GM12878 (cell line): ENCODE results near the gene OSBPL10. TPM values are rescaled to one million over a fixed set of nuclear protein-coding genes. Genes with fewer than 3 reads are reported as not detected.
"Not testable (repeated sequence)": the region's sequence is repeated elsewhere in the genome, so short reads cannot be mapped to it uniquely, and the experiment has no call there.

Experiments
- ATAC-seq: fragments of 200-7000 bp; cut with Tn5 transposase; 3 replicates; pipeline ENCODE4 v1.9.1; 2020; ENCODE audit warnings: mild to moderate bottlenecking, moderate library complexity
- BruUV-seq: library from RNA; stranded (reverse); fragments of 400-500 nt; replicated peaks from 2 replicates; lab custom pipeline; 2021; lab: Mats Ljungman, UMichigan
- CTCF ChIA-PET: fragments of 300-600 bp; sonication (Branson Sonifier 250); formaldehyde crosslinking; extraction: SDS; loops from one replicate; lab custom pipeline; 2021; ENCODE audit warnings: inconsistent platforms; lab: Yijun Ruan, JAX
- POLR2A ChIA-PET: fragments of 350-600 bp; formaldehyde crosslinking; extraction: SDS; loops from one replicate; lab custom pipeline; 2021; ENCODE audit warnings: inconsistent platforms; lab: Charles Lee
- RAD21 ChIA-PET: fragments of 300-600 bp; sonication (Branson Sonifier 250); formaldehyde crosslinking; loops from one replicate; lab custom pipeline; 2023; ENCODE audit warnings: antibody characterized with exemption; ENCODE audit not compliant: unreplicated experiment; lab: Charles Lee
- SMC1A ChIA-PET: fragments of 300-600 bp; sonication (Branson Sonifier 250); formaldehyde crosslinking; loops from one replicate; lab custom pipeline; 2023; ENCODE audit not compliant: unreplicated experiment, uncharacterized antibody; lab: Charles Lee
- DNase-seq: peaks from one replicate; pipeline ENCODE4 v3.0.0-alpha.2; 2011; ENCODE audit warnings: low read depth, low spot score
- FAIRE-seq: peaks from 3 replicates; lab custom pipeline; 2011; peaks lifted over from hg19 to GRCh38; lab: Jason Lieb, UNC
- H2AFZ ChIP-seq: 2 replicates; pipeline ENCODE4 v1.6.0; 2011; ENCODE audit warnings: low read depth, low read length, control low read depth; ENCODE audit not compliant: control insufficient read depth
- H3K27ac ChIP-seq: 2 replicates; pipeline ENCODE4 v1.5.1; 2011; ENCODE audit warnings: control low read depth; ENCODE audit not compliant: control insufficient read depth, insufficient read depth
- H3K27me3 ChIP-seq, 2 experiments: replicated peaks in 1 of 2; 2 replicates each; pipeline versions ENCODE4 v1.6.0 to v1.6.1; 2011; ENCODE audit warnings: low read length in 1 of 2; ENCODE audit not compliant: control insufficient read depth in 2 of 2, insufficient read depth in 2 of 2
- H3K36me3 ChIP-seq, 2 experiments: 2 replicates each; pipeline ENCODE4 v1.5.1; 2011; ENCODE audit warnings: low read length in 1 of 2; ENCODE audit not compliant: control insufficient read depth in 2 of 2, insufficient read depth in 2 of 2
- H3K4me1 ChIP-seq: 2 replicates; pipeline ENCODE4 v1.6.1; 2011; ENCODE audit warnings: mild to moderate bottlenecking, low read length, moderate library complexity, mixed read lengths; ENCODE audit not compliant: control insufficient read depth, insufficient read depth
- H3K4me2 ChIP-seq: 2 replicates; pipeline ENCODE4 v1.6.0; 2011; ENCODE audit warnings: control low read depth; ENCODE audit not compliant: control insufficient read depth, insufficient read depth
- H3K4me3 ChIP-seq: fragments of 200-600 bp; sonication (generic); 2 replicates; pipeline ENCODE4 v1.5.1; 2016
- H3K79me2 ChIP-seq: 2 replicates; pipeline ENCODE4 v1.6.0; 2011; ENCODE audit warnings: low read length; ENCODE audit not compliant: control insufficient read depth, insufficient read depth
- H3K9ac ChIP-seq: 2 replicates; pipeline ENCODE4 v1.8.0; 2011; ENCODE audit warnings: low read length, control low read depth, mixed read lengths; ENCODE audit not compliant: control insufficient read depth, insufficient read depth
- H3K9me3 ChIP-seq: replicated peaks from 3 replicates; pipeline ENCODE4 v1.5.1; 2011; ENCODE audit warnings: mild to moderate bottlenecking, low read length; ENCODE audit not compliant: control insufficient read depth, insufficient read depth
- H4K20me1 ChIP-seq: 2 replicates; pipeline ENCODE4 v1.6.0; 2011; ENCODE audit not compliant: control insufficient read depth, insufficient read depth
- BMI1 ChIP-seq: fragments of 450-650 bp; IDR thresholded peaks from 2 replicates; pipeline ENCODE4 v1.6.1; 2016; ENCODE audit warnings: mild to moderate bottlenecking, moderate library complexity, borderline replicate concordance
- ELK1 ChIP-seq: IDR thresholded peaks from 2 replicates; pipeline ENCODE4 v1.6.1; 2012; ENCODE audit warnings: low read depth, low read length, improper control_type of control experiment
- IRF3 ChIP-seq: fragments of 450-650 bp; IDR thresholded peaks from 2 replicates; pipeline ENCODE4 v1.6.1; 2014; ENCODE audit warnings: mild to moderate bottlenecking
- MLLT1 ChIP-seq: fragments of 450-650 bp; IDR thresholded peaks from 2 replicates; pipeline ENCODE4 v1.6.1; 2016; ENCODE audit warnings: mild to moderate bottlenecking
- MXI1 ChIP-seq: fragments of 150-350 bp; IDR thresholded peaks from 2 replicates; pipeline ENCODE4 v1.6.1; 2011; ENCODE audit warnings: low read depth, mild to moderate bottlenecking, inconsistent platforms, low read length, improper control_type of control experiment
- MYB ChIP-seq: fragments of 150-350 bp; IDR thresholded peaks from 2 replicates; pipeline ENCODE4 v1.6.1; 2014; ENCODE audit warnings: mild to moderate bottlenecking, low read depth, low read length, borderline replicate concordance
- PKNOX1 ChIP-seq: fragments of 450-650 bp; IDR thresholded peaks from 2 replicates; pipeline ENCODE4 v1.6.1; 2016; ENCODE audit warnings: mild to moderate bottlenecking
- SMAD5 ChIP-seq: IDR thresholded peaks from 2 replicates; pipeline ENCODE4 v1.6.1; 2016; ENCODE audit warnings: antibody characterized with exemption, low read depth
- WGBS: methylation state at CpG from one replicate; pipeline ENCODE4 v1.1.6; 2016; ENCODE audit warnings: low lambda C conversion rate; ENCODE audit not compliant: insufficient replicate concordance, insufficient coverage; ENCODE audit errors: missing lambda C conversion rate; 5-methylcytosine and 5-hydroxymethylcytosine counted together
- in situ Hi-C: fragments of 300-500 bp; cut with MboI; formaldehyde crosslinking; loops from 9 replicates; pipeline ENCODE4 v1.14.3; 2018; ENCODE audit warnings: mixed read lengths
- intact Hi-C: fragments of 100-400 bp; cut with micrococcal nuclease; formaldehyde crosslinking; loops from one replicate; pipeline ENCODE4 v1.14.2; 2022; ENCODE audit not compliant: unreplicated experiment
- polyA plus RNA-seq, 11 experiments: library from polyadenylated mRNA; depleted of rRNA in 4 of 11; unstranded in 6 of 11; stranded (reverse) in 5 of 11; fragments of >200 nt; fragmentation: Nextera tagmentation in 4 of 11; fragmentation: Illumina TruSeq in 1 of 11; extraction: Ambion mirVana in 4 of 11; extraction: Trizol in 1 of 11; gene quantifications; 1 replicate in 1 of 11; 2 replicates in 10 of 11; pipeline versions ENCODE4 v1.2.1 to v1.2.3, GENCODE V29; 2011 to 2016; ENCODE audit warnings: inconsistent platforms in 2 of 11, missing spikeins in 2 of 11, low read depth in 1 of 11
- total RNA-seq, 4 experiments: library from RNA; depleted of rRNA in 3 of 4; stranded (reverse); fragments of >200 nt in 3 of 4; fragmentation: Illumina TruSeq in 1 of 4; extraction: Trizol in 1 of 4; gene quantifications; 2 replicates each; pipeline versions ENCODE4 v1.2.1 to v1.2.3, GENCODE V29; 2013 to 2021

Gene OSBPL10
- total and polyA plus RNA-seq, 10 of the 15 experiments (the other 5 are each of a cell fraction or from before 2014, with no cell fraction given): 0.03 to 0.25 (median 0.09) TPM; not detected in 5

GRCh38 chr3:31871939-31872507 is 109.0 kb downstream of the OSBPL10 start:
- in situ Hi-C loops: no loop called here
- SMC1A ChIA-PET: no interaction called here
- Histone ChIP-seq H4K20me1 (no peaks in the 10 kb centered on the region), H3K36me3 (no peaks in the 10 kb centered on the region), H3K4me2 (no peak overlapping the region), H3K4me3 (no peak overlapping the region), H3K79me2 (no peaks in the 10 kb centered on the region), H3K9me3 (no peaks in the 10 kb centered on the region), H3K4me1 (no peaks in the 10 kb centered on the region), H3K9ac (no peak overlapping the region), H3K27me3 (no peaks in the 10 kb centered on the region; a peak in 1 of 4 replicates), H3K27ac (no peak overlapping the region), H2AFZ (no peak overlapping the region)
- FAIRE-seq (no peak), DNase-seq (no peak), ATAC-seq (no peak)
- WGBS: 39% methylated on average over 5 of the region's 5 CpGs
- intact Hi-C loops: no loop called here
- RAD21 ChIA-PET: no interaction called here
- TF ChIP-seq MLLT1: no peak
- no peak for TF ChIP-seq BMI1
- no peak for TF ChIP-seq PKNOX1
- TF ChIP-seq MXI1: no peak
- TF ChIP-seq IRF3: no peak
- no peak for TF ChIP-seq MYB
- TF ChIP-seq SMAD5: no peak
- TF ChIP-seq ELK1: no peak
- POLR2A ChIA-PET: interaction anchor here (0.6 kb wide), 1 partner anchor 481 kb away, joined by 4 read pairs; no protein-coding TSS in a partner anchor
- BruUV-seq: no TSS peak
- CTCF ChIA-PET: no interaction called here

GRCh38 chr3:31870111-31870510 is 111.0 kb downstream of the OSBPL10 start:
- POLR2A ChIA-PET, SMC1A ChIA-PET, H3K9ac ChIP-seq, H4K20me1 ChIP-seq, H3K9me3 ChIP-seq, H3K4me3 ChIP-seq, H3K36me3 ChIP-seq, H3K27me3 ChIP-seq, CTCF ChIA-PET, H3K27ac ChIP-seq, H3K4me1 ChIP-seq, ATAC-seq, RAD21 ChIA-PET, BruUV-seq, H3K79me2 ChIP-seq, H2AFZ ChIP-seq, DNase-seq, H3K4me2 ChIP-seq, intact Hi-C loops, FAIRE-seq, in situ Hi-C loops: not testable (repeated sequence)
- 75% methylated on average over 26 of the region's 28 CpGs for WGBS
